Testis (tissue), 3 donors: ENCODE results near the gene L3HYPDH. TPM values are rescaled to one million over a fixed set of nuclear protein-coding genes. Genes with fewer than 3 reads are reported as not detected.

Source experiments
- DNase-seq: peaks from one replicate; pipeline ENCODE4 v3.0.0-alpha.2; 2019
- H3K27ac ChIP-seq, 2 donors: fragments of 200-600 bp; sonication (generic); one replicate each; pipeline ENCODE4 v1.5.1; 2019
- H3K27me3 ChIP-seq: fragments of 200-600 bp; sonication (generic); one replicate; pipeline ENCODE4 v1.5.1; 2019
- H3K36me3 ChIP-seq: fragments of 200-600 bp; sonication (generic); one replicate; pipeline ENCODE4 v1.5.1; 2017; ENCODE audit warnings: low read depth; ENCODE audit errors: missing control alignments
- H3K4me1 ChIP-seq: fragments of 200-600 bp; sonication (generic); one replicate; pipeline ENCODE4 v1.5.1; 2019
- H3K4me3 ChIP-seq, 2 donors: fragments of 200-600 bp; sonication (generic); one replicate each; pipeline ENCODE4 v1.5.1; 2017 to 2019
- H3K9me3 ChIP-seq: fragments of 200-600 bp; sonication (generic); one replicate; pipeline ENCODE4 v1.5.1; 2017
- CTCF ChIP-seq, 3 experiments: fragments of 450-650 bp in 2 of 3; fragments of 200-600 bp in 1 of 3; sonication (generic) in 1 of 3; IDR thresholded peaks; one replicate each; pipeline ENCODE4 v1.5.1; 2016 to 2019; ENCODE audit warnings: antibody characterized with exemption in 3 of 3, mild to moderate bottlenecking in 2 of 3, moderate library complexity in 1 of 3
- POLR2A ChIP-seq: fragments of 450-650 bp; IDR thresholded peaks from one replicate; pipeline ENCODE4 v1.6.1; 2017; ENCODE audit warnings: antibody characterized with exemption, mild to moderate bottlenecking, moderate library complexity
- WGBS, 2 donors: methylation state at CpG; one replicate each; pipeline ENCODE4 v1.1.5; 2018; 5-methylcytosine and 5-hydroxymethylcytosine counted together
- intact Hi-C: fragments of 100-400 bp; cut with DNase I; formaldehyde crosslinking; loops from one replicate; pipeline ENCODE4 v1.15.1; 2023; ENCODE audit warnings: low total_unique reads
- polyA plus RNA-seq: library from polyadenylated mRNA; stranded (reverse); fragments of 350-450 nt; fragmentation: Illumina TruSeq; extraction: RNeasy Lipid Tissue Mini Kit (QIAGEN cat#74804); gene quantifications from one replicate; pipeline ENCODE4 v1.2.3, GENCODE V29; 2014; ENCODE audit warnings: low read depth, low replicate concordance; ENCODE audit not compliant: insufficient read depth
- total RNA-seq, 2 donors: library from RNA; depleted of rRNA; stranded (reverse); fragments of >200 nt; gene quantifications; one replicate each; pipeline ENCODE4 v1.2.3, GENCODE V29; 2016

L3HYPDH gene
- total and polyA plus RNA-seq, 3 donors from 2014 or later = 48.2 to 74.3 (median 63.2) TPM

- H3K27me3 ChIP-seq = no peaks in the 10 kb centered on the region
- no peaks in the 10 kb centered on the region for H3K9me3 ChIP-seq
- intact Hi-C loops = no loop called here
- 93 to 98% methylated on average over 2 of the region's 2 CpGs for WGBS, 2 donors
- H3K4me1 ChIP-seq = peaks cover 33% of the 10 kb centered on the region
- H3K36me3 ChIP-seq = no peaks in the 10 kb centered on the region
- no peak overlapping the region for H3K4me3 ChIP-seq
- no peak overlapping the region for H3K27ac ChIP-seq
- no peak for DNase-seq
- TF ChIP-seq POLR2A = no peak
- no peak for TF ChIP-seq CTCF (IDR thresholded peaks at IDR 0.05)
Measured at GRCh38 chr14:59481407-59481806, 2.8 kb downstream of the L3HYPDH start.

GRCh38 chr14:59480166-59480565 is 4.0 kb downstream of the L3HYPDH start:
- intact Hi-C loops = no loop called here
- Histone ChIP-seq H3K27me3 (no peaks in the 10 kb centered on the region), H3K27ac (no peak overlapping the region)

GRCh38 chr14:59478540-59478939 is 5.7 kb downstream of the L3HYPDH start:
- intact Hi-C loops = no loop called here
- 89 to 97% methylated on average over 3 of the region's 3 CpGs for WGBS, 2 donors
- H3K27ac ChIP-seq = no peak overlapping the region

More at GRCh38 chr14:59480166-59480565, 4.0 kb downstream of the L3HYPDH start:
- no peak for DNase-seq
- H3K4me1 ChIP-seq = peaks cover 26% of the 10 kb centered on the region
- no peak overlapping the region for H3K4me3 ChIP-seq
- TF ChIP-seq CTCF (IDR thresholded peaks at IDR 0.05) = no peak
- no peak for TF ChIP-seq POLR2A
- no peaks in the 10 kb centered on the region for H3K9me3 ChIP-seq
- WGBS, 2 donors = 33 to 43% methylated on average over 1 of the region's 1 CpG
- H3K36me3 ChIP-seq = no peaks in the 10 kb centered on the region

GRCh38 chr14:59475709-59476108 is 8.5 kb downstream of the L3HYPDH start:
- no peak overlapping the region for H3K4me3 ChIP-seq
- H3K27me3 ChIP-seq = no peaks in the 10 kb centered on the region
- H3K4me1 ChIP-seq = peaks cover 5% of the 10 kb centered on the region
- TF ChIP-seq POLR2A (no peak), CTCF (IDR thresholded peaks at IDR 0.05) (no peak)
- 96 to 100% methylated on average over 1 of the region's 1 CpG for WGBS, 2 donors
- H3K27ac ChIP-seq = no peak overlapping the region
- no peak for DNase-seq
- H3K36me3 ChIP-seq = no peaks in the 10 kb centered on the region
- H3K9me3 ChIP-seq = no peaks in the 10 kb centered on the region
- intact Hi-C loops = no loop called here

More at GRCh38 chr14:59478540-59478939, 5.7 kb downstream of the L3HYPDH start:
- H3K27me3 ChIP-seq = no peaks in the 10 kb centered on the region
- no peaks in the 10 kb centered on the region for H3K9me3 ChIP-seq
- TF ChIP-seq POLR2A (no peak), CTCF (IDR thresholded peaks at IDR 0.05) (no peak)
- H3K36me3 ChIP-seq = no peaks in the 10 kb centered on the region
- no peak overlapping the region for H3K4me3 ChIP-seq
- peaks cover 26% of the 10 kb centered on the region for H3K4me1 ChIP-seq
- no peak for DNase-seq

GRCh38 chr14:59474172-59474571 is 10.0 kb downstream of the L3HYPDH start:
- WGBS, 2 donors = 69 to 73% methylated on average over 1 of the region's 1 CpG
- DNase-seq = no peak
- no peak overlapping the region for H3K4me3 ChIP-seq
- intact Hi-C loops = no loop called here
- no peaks in the 10 kb centered on the region for H3K27me3 ChIP-seq
- H3K36me3 ChIP-seq = no peaks in the 10 kb centered on the region
- no peaks in the 10 kb centered on the region for H3K9me3 ChIP-seq
- TF ChIP-seq POLR2A (no peak), CTCF (IDR thresholded peaks at IDR 0.05) (no peak)
- H3K4me1 ChIP-seq = no peaks in the 10 kb centered on the region
- H3K27ac ChIP-seq = no peak overlapping the region
